ENCODE results near the gene GNB2.

The GNB2 gene

GRCh38 chr7:100705320-100705752 is 31.8 kb downstream of the GNB2 start:
- H3K4me3 ChIP-seq (ENCODE audit: low read depth, low read length), result peak overlapping the region; percentile 89
- in situ Hi-C loops (cut with HindIII; ENCODE audit: low sequenced_read_pairs), result no loop called here
- TF ChIP-seq CTCF (IDR thresholded peaks at IDR 0.05; ENCODE audit: low read depth, low read length, missing control alignments), result peak; percentile 91
- DNase-seq (ENCODE audit: low read depth), result no peak

- peak within 1 kb of the TSS; percentile 89 for H3K4me3 ChIP-seq (ENCODE audit: low read depth, low read length)
- DNase-seq (ENCODE audit: low read depth), result peak; percentile 96
- TF ChIP-seq CTCF (IDR thresholded peaks at IDR 0.05; ENCODE audit: low read depth, low read length, missing control alignments), result no peak
- in situ Hi-C loops (cut with HindIII; ENCODE audit: low sequenced_read_pairs), result no loop called here
Observed at GRCh38 chr7:100705753-100706671, 32.5 kb downstream of the GNB2 start, which contains the start of gene POP7. TSS of gene POP7 (plus strand) at chr7:100706121. CDS start at chr7:100706831, 710 bp downstream.

- H3K4me3 ChIP-seq (ENCODE audit: low read depth, low read length), result peak overlapping the region; percentile 89
- no peak for DNase-seq (ENCODE audit: low read depth)
- in situ Hi-C loops (cut with HindIII; ENCODE audit: low sequenced_read_pairs), result no loop called here
- no peak for TF ChIP-seq CTCF (IDR thresholded peaks at IDR 0.05; ENCODE audit: low read depth, low read length, missing control alignments)
Observed at GRCh38 chr7:100706672-100707311, 33.3 kb downstream of the GNB2 start.

GRCh38 chr7:100708395-100708794 is 34.9 kb downstream of the GNB2 start:
- TF ChIP-seq CTCF (IDR thresholded peaks at IDR 0.05; ENCODE audit: low read depth, low read length, missing control alignments), result no peak
- H3K4me3 ChIP-seq (ENCODE audit: low read depth, low read length), result no peak overlapping the region
- in situ Hi-C loops (cut with HindIII; ENCODE audit: low sequenced_read_pairs), result no loop called here
- no peak for DNase-seq (ENCODE audit: low read depth)

GRCh38 chr7:100710452-100710851 is 36.9 kb downstream of the GNB2 start:
- no peak for TF ChIP-seq CTCF (IDR thresholded peaks at IDR 0.05; ENCODE audit: low read depth, low read length, missing control alignments)
- DNase-seq (ENCODE audit: low read depth), result no peak
- H3K4me3 ChIP-seq (ENCODE audit: low read depth, low read length), result no peak overlapping the region
- in situ Hi-C loops (cut with HindIII; ENCODE audit: low sequenced_read_pairs), result loop anchor here (10.0 kb wide), 1 partner anchor 124 kb away; no protein-coding TSS in a partner anchor

- DNase-seq (ENCODE audit: low read depth), result no peak
- H3K4me3 ChIP-seq (ENCODE audit: low read depth, low read length), result no peak overlapping the region
- in situ Hi-C loops (cut with HindIII; ENCODE audit: low sequenced_read_pairs), result loop anchor here (10.0 kb wide), 1 partner anchor 123 kb away; no protein-coding TSS in a partner anchor
- no peak for TF ChIP-seq CTCF (IDR thresholded peaks at IDR 0.05; ENCODE audit: low read depth, low read length, missing control alignments)
Observed at GRCh38 chr7:100711369-100711768, 37.8 kb downstream of the GNB2 start.

All from astrocyte of the cerebellum (primary cell).